PFSK-1 (cell line): ENCODE results near the gene GLOD5.

Experiments
- POLR2AphosphoS5 ChIP-seq: IDR thresholded peaks from 2 replicates; pipeline ENCODE4 v1.6.1; 2012; ENCODE audit warnings: low read depth, mild to moderate bottlenecking, control low read depth, low read length, moderate library complexity
- REST ChIP-seq, 2 experiments: IDR thresholded peaks; 2 replicates each; pipeline versions ENCODE4 v1.6.1 to v1.8.0; 2011 to 2012; ENCODE audit warnings: low read depth in 2 of 2, low read length in 2 of 2, control low read depth in 1 of 2, inconsistent platforms in 1 of 2, mild to moderate bottlenecking in 1 of 2, moderate library complexity in 1 of 2; ENCODE audit not compliant: insufficient read depth in 1 of 2
- TAF1 ChIP-seq: IDR thresholded peaks from 2 replicates; pipeline ENCODE4 v1.6.1; 2012; ENCODE audit warnings: low read length, control low read depth, borderline replicate concordance; ENCODE audit not compliant: insufficient read depth

DNA sequence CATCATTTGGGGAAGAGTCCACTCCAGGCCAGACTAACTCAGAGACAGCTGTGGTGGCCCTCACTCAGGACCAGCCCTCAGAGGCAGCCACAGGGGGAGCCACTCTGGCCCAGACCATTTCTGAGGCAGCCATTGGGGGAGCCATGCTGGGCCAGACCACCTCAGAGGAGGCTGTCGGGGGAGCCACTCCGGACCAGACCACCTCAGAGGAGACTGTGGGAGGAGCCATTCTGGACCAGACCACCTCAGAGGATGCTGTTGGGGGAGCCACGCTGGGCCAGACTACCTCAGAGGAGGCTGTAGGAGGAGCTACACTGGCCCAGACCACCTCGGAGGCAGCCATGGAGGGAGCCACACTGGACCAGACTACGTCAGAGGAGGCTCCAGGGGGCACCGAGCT, 61.5 kb downstream of the GLOD5 start:
- TF ChIP-seq POLR2AphosphoS5: no peak
- TF ChIP-seq REST (IDR thresholded peaks at IDR 0.05; ENCODE audit: insufficient read depth in 1 of 2, low read depth in 2 of 2, low read length in 2 of 2): no peak
- no peak for TF ChIP-seq TAF1
